SK-N-SH (cell line): ENCODE results near the gene LIMS1.
"Not testable (repeated sequence)": the region's sequence is repeated elsewhere in the genome, so short reads cannot be mapped to it uniquely, and the experiment has no call there.

Experiments
- JUND ChIP-seq: IDR thresholded peaks from 2 replicates; pipeline ENCODE4 v1.4.0; 2012
- SIN3A ChIP-seq: IDR thresholded peaks from 2 replicates; pipeline ENCODE4 v1.6.1; 2012; ENCODE audit warnings: low read depth, mild to moderate bottlenecking, low read length, moderate library complexity, borderline replicate concordance
- TF ChIP-seq, protein P1 (sequence below): fragments of 200-600 bp; sonication (generic); IDR thresholded peaks from 2 replicates; pipeline ENCODE4 v1.6.1; 2017; ENCODE audit warnings: antibody characterized with exemption, mild to moderate bottlenecking, moderate library complexity

DNA sequence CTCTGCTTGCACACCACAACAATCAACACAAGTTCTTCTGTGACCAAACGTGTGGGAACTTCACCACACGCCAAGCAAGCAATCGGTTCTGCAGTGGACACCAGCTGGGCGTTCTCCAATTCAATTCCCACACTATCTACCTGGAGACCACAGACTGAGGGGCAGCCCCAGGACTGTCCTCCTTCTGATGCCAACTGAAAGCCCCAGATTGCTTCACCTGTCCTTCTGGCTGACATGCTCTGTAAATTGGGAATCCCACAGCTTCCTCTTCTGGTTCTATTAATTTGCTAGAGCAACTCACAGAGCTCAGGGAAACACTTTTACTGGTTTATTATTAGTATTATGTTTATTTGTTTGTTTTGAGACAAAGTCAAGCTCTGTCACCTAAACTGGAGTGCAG is 131.7 kb downstream of the LIMS1 start:
- TF ChIP-seq, protein P1, sequence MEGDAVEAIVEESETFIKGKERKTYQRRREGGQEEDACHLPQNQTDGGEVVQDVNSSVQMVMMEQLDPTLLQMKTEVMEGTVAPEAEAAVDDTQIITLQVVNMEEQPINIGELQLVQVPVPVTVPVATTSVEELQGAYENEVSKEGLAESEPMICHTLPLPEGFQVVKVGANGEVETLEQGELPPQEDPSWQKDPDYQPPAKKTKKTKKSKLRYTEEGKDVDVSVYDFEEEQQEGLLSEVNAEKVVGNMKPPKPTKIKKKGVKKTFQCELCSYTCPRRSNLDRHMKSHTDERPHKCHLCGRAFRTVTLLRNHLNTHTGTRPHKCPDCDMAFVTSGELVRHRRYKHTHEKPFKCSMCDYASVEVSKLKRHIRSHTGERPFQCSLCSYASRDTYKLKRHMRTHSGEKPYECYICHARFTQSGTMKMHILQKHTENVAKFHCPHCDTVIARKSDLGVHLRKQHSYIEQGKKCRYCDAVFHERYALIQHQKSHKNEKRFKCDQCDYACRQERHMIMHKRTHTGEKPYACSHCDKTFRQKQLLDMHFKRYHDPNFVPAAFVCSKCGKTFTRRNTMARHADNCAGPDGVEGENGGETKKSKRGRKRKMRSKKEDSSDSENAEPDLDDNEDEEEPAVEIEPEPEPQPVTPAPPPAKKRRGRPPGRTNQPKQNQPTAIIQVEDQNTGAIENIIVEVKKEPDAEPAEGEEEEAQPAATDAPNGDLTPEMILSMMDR: not testable (repeated sequence)
- not testable (repeated sequence) for TF ChIP-seq SIN3A, JUND
